ENCODE measurements around the gene COL1A2. TPM values are rescaled to one million over a fixed set of nuclear protein-coding genes. Genes with fewer than 3 reads are reported as not detected.

The COL1A2 gene
- total and polyA plus RNA-seq, 2 of the 13 experiments (the other 11 are each of a cell fraction or from before 2014, with no cell fraction given), result not detected

DNA sequence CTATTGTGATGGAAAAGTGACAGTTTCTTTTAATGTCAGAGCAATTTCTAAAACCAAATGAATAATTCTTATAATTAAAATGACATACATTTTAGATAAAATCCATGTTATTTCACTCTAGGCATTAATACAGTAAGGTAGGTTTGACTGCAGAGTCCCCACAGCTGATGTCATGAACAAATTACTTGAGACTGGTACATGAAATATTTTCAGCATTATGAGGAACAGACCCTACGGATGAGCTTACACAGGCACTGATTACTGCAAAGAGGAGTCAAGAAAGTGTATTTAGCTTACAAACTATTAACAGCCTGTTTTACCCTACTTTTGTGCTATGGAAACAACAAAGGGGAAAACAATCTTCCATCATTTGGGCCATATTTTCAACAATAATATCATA lies 8.9 kb downstream of the COL1A2 start (continued):
- TF ChIP-seq ZNF629 (CRISPR knock-in tag; conservative IDR thresholded peaks at IDR 0.05) (no peak), TEAD3 (CRISPR knock-in tag; optimal IDR thresholded peaks at IDR 0.05; ENCODE audit: borderline replicate concordance) (no peak)
- TF ChIP-seq, protein P1, sequence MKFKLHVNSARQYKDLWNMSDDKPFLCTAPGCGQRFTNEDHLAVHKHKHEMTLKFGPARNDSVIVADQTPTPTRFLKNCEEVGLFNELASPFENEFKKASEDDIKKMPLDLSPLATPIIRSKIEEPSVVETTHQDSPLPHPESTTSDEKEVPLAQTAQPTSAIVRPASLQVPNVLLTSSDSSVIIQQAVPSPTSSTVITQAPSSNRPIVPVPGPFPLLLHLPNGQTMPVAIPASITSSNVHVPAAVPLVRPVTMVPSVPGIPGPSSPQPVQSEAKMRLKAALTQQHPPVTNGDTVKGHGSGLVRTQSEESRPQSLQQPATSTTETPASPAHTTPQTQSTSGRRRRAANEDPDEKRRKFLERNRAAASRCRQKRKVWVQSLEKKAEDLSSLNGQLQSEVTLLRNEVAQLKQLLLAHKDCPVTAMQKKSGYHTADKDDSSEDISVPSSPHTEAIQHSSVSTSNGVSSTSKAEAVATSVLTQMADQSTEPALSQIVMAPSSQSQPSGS (CRISPR knock-in tag; IDR thresholded peaks at IDR 0.05), result no peak
- TF ChIP-seq, protein P2, sequence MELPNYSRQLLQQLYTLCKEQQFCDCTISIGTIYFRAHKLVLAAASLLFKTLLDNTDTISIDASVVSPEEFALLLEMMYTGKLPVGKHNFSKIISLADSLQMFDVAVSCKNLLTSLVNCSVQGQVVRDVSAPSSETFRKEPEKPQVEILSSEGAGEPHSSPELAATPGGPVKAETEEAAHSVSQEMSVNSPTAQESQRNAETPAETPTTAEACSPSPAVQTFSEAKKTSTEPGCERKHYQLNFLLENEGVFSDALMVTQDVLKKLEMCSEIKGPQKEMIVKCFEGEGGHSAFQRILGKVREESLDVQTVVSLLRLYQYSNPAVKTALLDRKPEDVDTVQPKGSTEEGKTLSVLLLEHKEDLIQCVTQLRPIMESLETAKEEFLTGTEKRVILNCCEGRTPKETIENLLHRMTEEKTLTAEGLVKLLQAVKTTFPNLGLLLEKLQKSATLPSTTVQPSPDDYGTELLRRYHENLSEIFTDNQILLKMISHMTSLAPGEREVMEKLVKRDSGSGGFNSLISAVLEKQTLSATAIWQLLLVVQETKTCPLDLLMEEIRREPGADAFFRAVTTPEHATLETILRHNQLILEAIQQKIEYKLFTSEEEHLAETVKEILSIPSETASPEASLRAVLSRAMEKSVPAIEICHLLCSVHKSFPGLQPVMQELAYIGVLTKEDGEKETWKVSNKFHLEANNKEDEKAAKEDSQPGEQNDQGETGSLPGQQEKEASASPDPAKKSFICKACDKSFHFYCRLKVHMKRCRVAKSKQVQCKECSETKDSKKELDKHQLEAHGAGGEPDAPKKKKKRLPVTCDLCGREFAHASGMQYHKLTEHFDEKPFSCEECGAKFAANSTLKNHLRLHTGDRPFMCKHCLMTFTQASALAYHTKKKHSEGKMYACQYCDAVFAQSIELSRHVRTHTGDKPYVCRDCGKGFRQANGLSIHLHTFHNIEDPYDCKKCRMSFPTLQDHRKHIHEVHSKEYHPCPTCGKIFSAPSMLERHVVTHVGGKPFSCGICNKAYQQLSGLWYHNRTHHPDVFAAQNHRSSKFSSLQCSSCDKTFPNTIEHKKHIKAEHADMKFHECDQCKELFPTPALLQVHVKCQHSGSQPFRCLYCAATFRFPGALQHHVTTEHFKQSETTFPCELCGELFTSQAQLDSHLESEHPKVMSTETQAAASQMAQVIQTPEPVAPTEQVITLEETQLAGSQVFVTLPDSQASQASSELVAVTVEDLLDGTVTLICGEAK (IDR thresholded peaks at IDR 0.05), result no peak
- TF ChIP-seq, protein P2 (CRISPR knock-in tag; IDR thresholded peaks at IDR 0.05), result no peak
